ENCODE data around the gene HNRNPUL1. TPM values are rescaled to one million over a fixed set of nuclear protein-coding genes. Genes with fewer than 3 reads are reported as not detected.

HNRNPUL1 gene
- total and polyA plus RNA-seq, 2 donors (not counting 1 experiment from before 2014, with no cell fraction given) = 60.7 to 273 TPM

- H3K9me3 ChIP-seq (ENCODE audit: control extremely low read depth in 1 of 3, control insufficient read depth in 2 of 3, insufficient read depth in 1 of 3, low read length in 2 of 3) = peaks cover 0 to 6% (median 0%) of the 10 kb centered on the region in 3 donors
- no peak overlapping the region for H3K4me2 ChIP-seq (replicated peaks; ENCODE audit: low read depth, low read length, poor library complexity, severe bottlenecking)
- H3K4me1 ChIP-seq (ENCODE audit: control insufficient read depth in 2 of 2, insufficient read depth in 2 of 2, low read length in 2 of 2) = no peaks in the 10 kb centered on the region
- H4K20me1 ChIP-seq (ENCODE audit: control insufficient read depth, insufficient read depth, low read length, poor library complexity, severe bottlenecking) = no peaks in the 10 kb centered on the region
- H3K4me1 Mint-ChIP-seq = no peaks in the 10 kb centered on the region
- no peak overlapping the region for H3K27ac Mint-ChIP-seq
- H2AFZ ChIP-seq (ENCODE audit: insufficient read depth, low read depth, low read length, poor library complexity, severe bottlenecking) = no peak overlapping the region
- H3K4me3 Mint-ChIP-seq = no peak overlapping the region
- ChIA-PET CTCF (interaction anchor here (0.7 kb wide), 2 partner anchors 131 to 291 kb away, joined by 3 read pairs; no protein-coding TSS in a partner anchor), POLR2A (no interaction called here)
- no peak for DNase-seq
- peaks cover 0 to 2% (median 0%) of the 10 kb centered on the region in 4 experiments for H3K27me3 ChIP-seq (replicated peaks in 1 of 4; ENCODE audit: control extremely low read depth in 1 of 4, control insufficient read depth in 3 of 4, insufficient read depth in 4 of 4, low read length in 3 of 4)
- no peak overlapping the region for H3K4me3 ChIP-seq (ENCODE audit: control extremely low read depth in 1 of 5, extremely low read depth in 1 of 5, insufficient read depth in 1 of 5, low read depth in 2 of 5, low read length in 4 of 5)
- no peak overlapping the region for H3K9ac ChIP-seq (ENCODE audit: low read length)
- H3K27ac ChIP-seq (ENCODE audit: low read length in 2 of 2) = no peak overlapping the region
- H3K27me3 Mint-ChIP-seq = peaks cover 5% of the 10 kb centered on the region
- no peak for ATAC-seq (ENCODE audit: low read depth)
- H3K9me3 Mint-ChIP-seq (ENCODE audit: insufficient read depth) = peaks cover 2% of the 10 kb centered on the region
- intact Hi-C loops (cut with micrococcal nuclease) = no loop called here
- H3K79me2 ChIP-seq (ENCODE audit: control insufficient read depth, insufficient read depth, low read length) = no peaks in the 10 kb centered on the region
- no peak for TF ChIP-seq CTCF (IDR thresholded peaks at IDR 0.05)
- TF ChIP-seq EZH2 (IDR thresholded peaks at IDR 0.05; ENCODE audit: borderline replicate concordance, insufficient read depth, low read depth, low read length, poor library complexity, severe bottlenecking) = no peak
- no peaks in the 10 kb centered on the region for H3K36me3 ChIP-seq (replicated peaks in 1 of 2; ENCODE audit: control extremely low read depth in 1 of 2, control insufficient read depth in 1 of 2, extremely low read depth in 1 of 2, insufficient read depth in 2 of 2, low read length in 1 of 2)
Observed at GRCh38 chr19:41255171-41255570, 9.0 kb upstream of the HNRNPUL1 start.

GRCh38 chr19:41261474-41262190 lies 2.5 kb upstream of the HNRNPUL1 start:
- H3K27ac Mint-ChIP-seq = peak overlapping the region; percentile 100
- TF ChIP-seq CTCF (IDR thresholded peaks at IDR 0.05) (no peak), EZH2 (IDR thresholded peaks at IDR 0.05; ENCODE audit: borderline replicate concordance, insufficient read depth, low read depth, low read length, poor library complexity, severe bottlenecking) (no peak)
- WGBS (ENCODE audit: insufficient coverage) = 66% methylated on average over 9 of the region's 10 CpGs
- peaks cover 2% of the 10 kb centered on the region for H3K9me3 Mint-ChIP-seq (ENCODE audit: insufficient read depth)
- Histone ChIP-seq H3K9ac (ENCODE audit: low read length) (peak overlapping the region; percentile 89), H3K4me2 (replicated peaks; ENCODE audit: low read depth, low read length, poor library complexity, severe bottlenecking) (peak overlapping the region; percentile 80), H3K27ac (ENCODE audit: low read length in 2 of 2) (peak overlapping the region; percentile 94 to 99), H4K20me1 (ENCODE audit: control insufficient read depth, insufficient read depth, low read length, poor library complexity, severe bottlenecking) (peaks cover 9% of the 10 kb centered on the region), H3K9me3 (ENCODE audit: control extremely low read depth in 1 of 3, control insufficient read depth in 2 of 3, insufficient read depth in 1 of 3, low read length in 2 of 3) (peaks cover 0 to 6% (median 0%) of the 10 kb centered on the region in 3 donors), H3K36me3 (replicated peaks in 1 of 2; ENCODE audit: control extremely low read depth in 1 of 2, control insufficient read depth in 1 of 2, extremely low read depth in 1 of 2, insufficient read depth in 2 of 2, low read length in 1 of 2) (peaks cover 0 to 1% of the 10 kb centered on the region in 2 experiments), H3K4me3 (ENCODE audit: control extremely low read depth in 1 of 5, extremely low read depth in 1 of 5, insufficient read depth in 1 of 5, low read depth in 2 of 5, low read length in 4 of 5) (peak overlapping the region in 4 of 5 experiments; percentile 60 to 93 (median 81)), H2AFZ (ENCODE audit: insufficient read depth, low read depth, low read length, poor library complexity, severe bottlenecking) (peak overlapping the region; percentile 79), H3K79me2 (ENCODE audit: control insufficient read depth, insufficient read depth, low read length) (peaks cover 25% of the 10 kb centered on the region), H3K4me1 (ENCODE audit: control insufficient read depth in 2 of 2, insufficient read depth in 2 of 2, low read length in 2 of 2) (peaks cover 14 to 28% of the 10 kb centered on the region in 2 donors), H3K27me3 (replicated peaks in 1 of 4; ENCODE audit: control extremely low read depth in 1 of 4, control insufficient read depth in 3 of 4, insufficient read depth in 4 of 4, low read length in 3 of 4) (no peaks in the 10 kb centered on the region)
- H3K4me3 Mint-ChIP-seq = peak overlapping the region; percentile 98
- ATAC-seq (ENCODE audit: low read depth) (no peak), DNase-seq (no peak)
- ChIA-PET POLR2A (interaction anchor here (0.7 to 3.7 kb wide), 4 partner anchors 41 to 615 kb away, joined by 3 to 46 read pairs (median 10); partner anchors contain the start of gene TGFB1), CTCF (interaction anchor here (0.7 to 7.9 kb wide), 10 partner anchors 10 to 287 kb away, joined by 3 to 67 read pairs (median 10); partner anchors contain the start of genes B9D2 and CCDC97)
- intact Hi-C loops (cut with micrococcal nuclease) = loop anchor here (1.0 to 10.0 kb wide), 11 partner anchors 135 to 1919 kb away; partner anchors contain the start of genes ACTMAP, AKT2, BLVRB and CD79A
- H3K4me1 Mint-ChIP-seq = peaks cover 25% of the 10 kb centered on the region
- no peaks in the 10 kb centered on the region for H3K27me3 Mint-ChIP-seq

Measured in B cell (primary cell).